ENCODE results near the gene SPARCL1.

SPARCL1 gene

DNA sequence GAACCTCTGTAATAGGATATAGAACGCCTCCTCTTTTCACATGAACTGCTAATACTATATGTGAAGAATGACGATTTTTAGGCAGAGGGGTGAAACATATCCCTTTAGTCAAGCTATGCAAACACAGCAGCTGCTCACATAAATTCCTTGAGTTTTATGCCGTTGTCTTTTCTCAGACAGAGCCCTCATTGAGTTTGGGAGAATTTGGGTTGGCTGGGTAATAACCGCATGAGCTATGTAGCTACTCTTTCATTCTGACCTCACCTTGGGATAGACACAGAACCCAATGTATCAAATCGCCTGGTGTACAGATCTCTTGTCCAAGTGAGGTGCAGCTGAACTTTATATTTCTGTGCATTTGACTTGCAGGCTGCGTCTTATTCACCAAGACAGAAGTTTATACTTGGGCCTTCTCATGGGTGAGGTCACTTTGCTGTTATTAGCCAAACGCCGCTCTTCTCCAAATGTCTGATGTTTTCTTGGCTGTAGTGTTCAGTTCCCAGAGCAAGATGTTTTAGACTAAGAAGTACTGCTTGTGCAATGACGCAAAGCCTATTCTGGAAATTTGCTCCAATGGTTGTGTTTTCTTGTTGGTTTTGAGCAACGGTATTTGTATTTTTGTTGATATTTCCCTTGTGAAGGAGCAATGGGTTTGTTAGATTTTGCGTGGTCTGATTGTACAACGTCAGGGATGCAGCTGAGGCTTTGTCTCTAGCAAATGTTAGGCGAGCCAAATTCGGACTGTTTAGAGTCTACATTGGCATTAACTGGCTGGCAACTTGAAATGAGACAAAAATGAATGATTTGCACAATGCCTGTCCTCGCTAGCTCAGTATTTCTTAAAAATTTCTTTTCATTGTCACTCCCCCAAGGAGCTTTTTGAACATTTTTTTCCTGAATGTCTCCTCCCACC lies 11.2 kb upstream of the SPARCL1 start:
- DNase-seq (ENCODE audit: low read depth) = no peak

DNA sequence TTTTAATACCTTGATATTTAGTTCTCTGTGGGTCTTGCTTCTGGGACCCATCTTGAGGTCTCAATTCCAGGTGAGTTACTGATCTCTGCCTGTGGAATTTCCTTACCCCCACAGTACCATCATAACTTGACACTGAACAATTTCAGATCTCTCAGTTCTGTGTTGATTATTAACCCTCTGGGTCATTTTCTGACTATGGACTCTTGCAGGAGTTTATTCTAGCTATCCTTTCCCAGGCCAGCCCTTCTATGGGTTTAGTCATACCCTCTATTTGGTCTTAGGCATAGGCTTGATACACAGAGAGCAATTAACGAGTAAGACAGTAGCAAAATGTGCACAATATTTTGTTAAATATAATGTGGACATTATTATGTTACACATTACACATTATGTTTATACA lies 3.7 kb upstream of the SPARCL1 start:
- no peak for DNase-seq (ENCODE audit: low read depth)

DNA sequence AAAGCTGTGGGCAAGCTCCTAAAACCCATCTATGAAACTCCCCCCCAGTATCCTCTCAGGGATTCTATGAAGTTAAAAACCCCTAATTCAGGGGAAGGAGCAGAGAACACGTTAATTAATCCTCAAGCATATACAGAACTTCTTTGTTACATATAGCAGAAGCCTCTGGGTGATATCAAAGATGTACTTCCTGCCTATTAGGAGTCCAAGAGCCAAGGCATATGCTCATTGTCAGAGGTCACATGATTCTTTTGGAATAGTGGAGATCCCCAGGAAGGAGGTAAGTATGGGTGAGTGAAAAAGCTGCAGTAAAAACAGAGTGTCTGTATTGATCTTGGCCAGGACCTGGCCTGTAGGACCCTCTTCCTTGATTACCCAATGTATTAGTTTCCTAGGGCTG lies 2.9 kb upstream of the SPARCL1 start:
- DNase-seq (ENCODE audit: low read depth) = no peak

DNA sequence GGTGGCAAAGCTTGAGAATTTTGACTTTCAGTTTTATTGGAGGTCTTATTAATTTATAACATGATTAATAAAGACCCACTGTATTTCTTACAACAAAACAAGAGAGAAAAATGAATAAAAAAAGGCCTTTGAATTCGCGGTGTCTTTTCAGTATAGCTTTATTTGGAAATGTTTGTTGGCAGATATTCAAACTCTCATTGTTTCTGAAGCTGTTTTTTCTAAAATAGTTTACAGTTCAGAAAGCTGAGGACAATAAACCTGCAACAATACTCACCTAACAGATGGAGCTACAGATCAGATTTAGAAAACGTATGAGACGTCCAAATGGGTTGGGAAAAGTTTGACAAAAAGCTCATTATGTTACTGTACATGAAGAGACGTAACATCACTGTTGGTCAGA lies 2.4 kb upstream of the SPARCL1 start:
- no peak for DNase-seq (ENCODE audit: low read depth)

DNA sequence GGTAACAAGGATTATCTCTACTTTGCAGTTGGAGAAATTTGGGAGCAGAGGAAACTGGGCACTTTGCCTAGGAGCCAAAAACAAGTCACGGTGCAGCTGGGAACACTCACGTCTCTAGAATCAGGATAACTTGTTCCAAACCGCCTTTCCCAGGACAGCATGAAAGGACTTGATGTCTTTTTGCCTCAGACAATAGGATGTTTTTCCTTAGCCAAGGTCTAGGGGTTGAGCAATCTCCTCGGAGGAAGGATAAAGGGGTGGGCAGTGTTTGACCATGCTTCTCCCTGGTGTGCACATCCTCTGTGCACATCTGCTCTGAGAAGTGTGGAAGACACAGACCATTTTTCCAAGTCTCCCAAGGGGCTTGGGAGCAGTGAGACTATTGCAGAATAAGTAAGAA lies 1.7 kb upstream of the SPARCL1 start:
- no peak for DNase-seq (ENCODE audit: low read depth)

DNA sequence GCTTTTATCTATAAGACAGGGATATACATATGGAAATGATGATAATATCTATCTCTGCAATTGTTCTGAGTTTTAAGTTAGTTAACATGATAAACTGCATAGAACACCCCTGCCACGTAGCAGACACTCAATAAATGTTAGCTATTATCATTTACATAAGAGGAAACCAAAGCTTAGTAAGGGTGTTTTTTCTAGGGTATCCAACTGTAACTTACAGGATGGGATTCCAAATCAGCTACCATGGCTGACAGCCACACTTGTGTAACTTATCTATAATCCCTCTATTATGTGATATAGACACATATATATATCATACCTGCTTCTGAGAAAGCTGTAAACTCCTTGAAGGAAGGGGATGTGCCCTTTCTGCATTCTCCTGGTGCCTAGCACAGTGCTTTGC lies 1.1 kb upstream of the SPARCL1 start:
- DNase-seq (ENCODE audit: low read depth) = no peak

DNA sequence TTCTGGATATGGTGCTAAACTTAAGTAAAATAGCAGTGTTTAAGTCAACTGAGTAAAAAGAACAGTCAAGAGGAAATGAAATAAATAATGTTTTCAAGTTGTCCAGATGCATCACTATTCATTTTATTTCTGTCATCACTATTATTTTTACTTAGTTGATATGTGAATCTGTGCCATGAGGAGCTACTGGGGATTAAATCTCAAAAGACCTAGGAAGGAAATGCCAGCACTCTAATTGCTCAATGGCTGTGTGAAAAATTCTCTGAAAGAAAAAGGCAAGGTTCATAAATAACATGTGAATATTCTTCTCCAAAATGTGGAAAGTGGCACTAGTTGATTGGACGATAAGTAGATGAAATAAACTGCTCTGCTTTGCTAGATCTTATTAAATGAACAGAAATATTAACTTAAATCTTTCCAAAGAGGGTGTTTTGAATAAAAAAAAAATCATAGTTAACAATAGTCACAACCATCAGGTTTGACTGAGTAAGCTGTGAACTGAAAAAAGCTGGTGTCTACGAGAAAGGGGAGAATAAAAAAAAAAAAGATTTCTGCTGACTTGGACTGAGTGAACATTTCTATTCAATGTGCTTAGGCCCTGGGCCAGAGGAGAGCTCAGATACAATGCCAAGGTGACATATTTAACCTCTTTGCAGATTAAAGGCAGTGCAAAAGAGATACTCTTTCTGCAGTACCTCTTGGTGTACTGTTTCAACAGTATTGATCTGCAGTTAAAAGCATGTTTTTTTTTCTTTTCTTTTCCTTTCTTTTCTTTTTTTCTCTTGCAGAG lies 1.6 kb downstream of the SPARCL1 start:
- DNase-seq (ENCODE audit: low read depth) = no peak

DNA sequence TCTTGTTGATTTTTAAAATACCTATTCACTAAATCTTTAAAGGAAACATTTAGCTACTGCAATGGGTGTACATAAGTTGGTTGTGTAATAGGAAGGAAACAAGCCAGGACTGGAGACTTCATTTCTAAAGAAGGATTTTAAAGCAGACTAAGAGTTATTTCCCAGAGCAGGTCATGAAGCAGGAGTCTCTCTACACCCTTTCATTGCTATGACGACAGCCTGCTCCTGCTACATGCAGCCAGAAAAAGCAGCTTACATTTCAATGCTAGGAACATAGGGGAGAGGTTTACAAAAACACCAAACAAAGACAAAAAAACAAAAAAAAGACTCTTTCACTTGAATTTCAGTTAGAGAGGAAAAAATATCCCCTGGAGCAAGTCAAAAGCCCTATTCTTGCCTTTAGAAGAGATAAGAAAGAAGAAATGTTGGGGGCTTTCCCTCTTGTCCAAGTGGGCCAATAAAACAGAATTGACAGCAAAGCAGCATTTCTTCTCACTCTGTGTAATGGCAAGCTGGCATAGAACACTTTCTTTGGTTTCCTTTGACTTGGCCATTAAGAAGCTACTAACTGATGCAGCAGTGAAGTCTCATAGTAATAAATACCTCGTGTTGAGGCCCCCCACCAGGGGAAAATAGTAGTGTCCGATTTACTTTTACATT lies 3.4 kb downstream of the SPARCL1 start:
- DNase-seq (ENCODE audit: low read depth) = no peak

DNA sequence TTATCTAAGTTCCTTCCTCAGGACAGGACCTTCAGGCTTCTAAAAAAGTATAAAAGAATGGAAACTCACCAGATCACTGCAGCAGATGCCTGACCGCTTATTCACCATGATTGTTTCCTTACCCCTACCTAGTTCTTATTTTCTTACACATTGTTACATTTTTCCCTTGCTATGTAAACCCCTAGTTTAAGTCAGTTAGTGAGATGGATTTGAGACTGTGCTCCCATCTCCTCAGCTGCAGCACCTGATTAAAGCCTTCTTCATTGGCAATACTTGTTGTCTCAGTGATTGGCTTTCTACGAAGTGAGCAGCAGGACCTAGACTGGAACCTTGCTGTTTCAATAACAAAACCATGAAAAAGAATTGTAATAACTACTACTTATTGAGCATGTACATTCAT lies 4.7 kb downstream of the SPARCL1 start:
- no peak for DNase-seq (ENCODE audit: low read depth)

DNA sequence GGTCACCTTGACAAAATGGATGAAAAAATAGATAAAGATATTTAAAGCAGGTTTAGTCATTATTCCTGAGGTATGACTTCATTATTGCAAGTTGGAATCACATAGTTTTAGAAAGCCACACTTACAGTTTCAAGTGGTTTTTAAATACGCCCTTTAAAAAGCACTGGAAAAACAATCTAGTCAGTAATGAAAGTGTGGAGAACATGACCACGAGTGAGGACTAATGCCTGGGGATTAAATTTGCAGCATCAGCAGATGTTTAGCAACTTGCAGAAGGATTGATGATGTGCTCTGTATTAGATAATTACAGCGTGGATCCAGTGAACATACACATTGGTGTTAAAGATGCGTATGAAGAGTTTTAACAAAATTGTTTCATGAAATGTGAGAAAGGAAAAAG lies 5.9 kb downstream of the SPARCL1 start:
- DNase-seq (ENCODE audit: low read depth) = no peak

DNA sequence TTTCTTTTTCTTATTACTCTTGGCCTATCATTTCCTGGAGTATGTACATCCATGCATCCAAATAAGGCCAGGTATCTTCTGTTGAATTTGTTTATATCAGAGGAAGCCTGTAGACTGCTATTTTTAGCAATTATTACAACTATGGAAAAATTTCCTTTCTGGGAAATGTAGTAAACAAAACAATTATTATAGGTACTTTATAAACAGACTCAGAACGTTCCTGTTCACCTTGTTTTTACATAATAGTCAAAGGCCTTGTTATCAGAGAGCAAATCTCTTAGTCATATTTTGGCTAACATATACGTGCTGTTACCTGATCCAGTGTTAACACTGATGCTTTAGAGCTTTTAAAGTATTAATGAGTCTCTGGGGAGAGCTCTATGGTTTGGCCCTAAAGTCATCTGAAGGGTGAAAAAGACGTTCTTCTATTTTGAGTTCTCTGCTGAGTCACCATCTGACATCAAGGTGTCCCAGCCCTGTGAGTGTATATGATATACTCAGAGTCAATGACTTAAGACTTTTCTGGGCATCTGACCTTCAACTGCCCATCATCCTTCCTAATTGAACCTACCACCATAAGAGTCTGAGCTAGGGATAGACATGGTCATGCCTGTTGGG lies 7.3 kb downstream of the SPARCL1 start:
- peak; percentile 18 for DNase-seq (ENCODE audit: low read depth)

DNA sequence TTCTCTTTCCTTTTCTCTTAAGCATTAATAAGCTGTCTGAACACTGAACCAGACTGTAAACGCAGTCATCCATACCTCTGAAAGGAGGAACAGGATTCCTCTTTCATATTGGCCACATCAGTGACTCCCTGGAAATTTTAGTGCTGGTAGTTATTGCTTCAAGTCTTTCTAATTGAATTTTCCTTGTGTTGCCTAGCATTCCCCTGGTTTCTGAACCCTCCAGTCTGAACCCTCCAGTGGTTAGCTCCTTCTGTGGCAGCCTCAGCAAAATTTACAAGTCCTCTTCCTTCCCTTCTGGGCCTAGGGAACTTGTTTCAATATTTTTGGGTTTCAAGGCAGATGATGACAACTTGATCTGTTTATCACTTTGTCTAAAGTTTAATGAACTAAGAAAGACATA lies 7.9 kb downstream of the SPARCL1 start:
- DNase-seq (ENCODE audit: low read depth) = no peak

DNA sequence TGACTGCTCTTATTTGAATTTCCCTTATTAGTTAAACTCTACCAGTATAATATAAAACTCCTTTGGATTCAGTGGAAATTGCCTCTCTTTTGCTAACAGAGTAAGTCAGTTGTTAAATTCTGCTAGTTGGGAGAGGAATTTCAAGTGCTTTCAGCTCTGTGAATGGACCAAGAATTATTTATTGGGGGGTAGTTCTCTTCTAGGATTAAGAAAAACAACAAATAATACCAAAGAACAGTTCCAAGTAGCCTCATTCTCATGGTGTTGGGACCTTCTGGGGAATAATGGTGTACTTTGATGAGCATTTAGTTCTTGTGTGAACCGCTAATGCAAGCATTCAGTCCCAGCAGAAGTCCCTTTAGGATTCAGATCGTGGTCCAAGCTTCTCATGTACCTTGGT lies 11.6 kb downstream of the SPARCL1 start:
- no peak for DNase-seq (ENCODE audit: low read depth)

DNA sequence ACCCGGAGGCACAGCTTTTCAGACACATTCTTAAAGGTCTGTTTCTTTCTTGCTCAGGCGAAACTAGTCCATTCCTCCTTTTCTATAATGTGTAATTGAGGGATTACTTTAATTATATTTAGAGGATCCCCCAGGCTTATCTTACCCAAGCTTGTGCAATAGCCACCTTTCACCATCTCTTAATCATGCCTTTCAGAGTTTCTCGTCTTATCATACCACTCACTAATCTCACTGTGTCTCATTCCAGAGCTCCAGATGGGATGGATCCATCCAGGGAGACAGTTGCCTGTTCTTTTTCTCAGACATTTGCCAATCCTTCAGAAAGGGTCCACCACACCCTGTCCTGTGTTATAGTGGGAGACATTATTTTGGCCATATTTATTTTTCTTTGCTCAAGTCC lies 12.5 kb downstream of the SPARCL1 start:
- DNase-seq (ENCODE audit: low read depth) = no peak

DNA sequence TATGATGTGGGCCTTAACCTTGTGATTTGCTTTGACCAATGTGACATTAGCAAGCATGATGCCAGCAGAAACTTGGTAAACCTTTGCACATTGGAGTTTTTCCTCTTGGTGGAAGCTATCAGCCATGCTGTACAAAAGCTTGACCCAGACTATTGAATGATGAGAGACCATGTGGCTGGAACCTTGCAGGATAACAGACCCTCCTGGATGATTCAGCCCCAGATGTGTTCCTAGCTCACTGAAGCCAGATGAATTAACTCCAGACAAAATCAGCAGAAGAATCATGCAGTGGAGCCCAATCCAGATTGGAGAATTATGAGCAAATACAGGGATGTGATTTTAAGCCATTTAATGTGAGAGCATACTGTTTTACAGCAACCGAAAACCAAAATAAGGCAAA lies 16.8 kb downstream of the SPARCL1 start:
- no peak for DNase-seq (ENCODE audit: low read depth)

DNA sequence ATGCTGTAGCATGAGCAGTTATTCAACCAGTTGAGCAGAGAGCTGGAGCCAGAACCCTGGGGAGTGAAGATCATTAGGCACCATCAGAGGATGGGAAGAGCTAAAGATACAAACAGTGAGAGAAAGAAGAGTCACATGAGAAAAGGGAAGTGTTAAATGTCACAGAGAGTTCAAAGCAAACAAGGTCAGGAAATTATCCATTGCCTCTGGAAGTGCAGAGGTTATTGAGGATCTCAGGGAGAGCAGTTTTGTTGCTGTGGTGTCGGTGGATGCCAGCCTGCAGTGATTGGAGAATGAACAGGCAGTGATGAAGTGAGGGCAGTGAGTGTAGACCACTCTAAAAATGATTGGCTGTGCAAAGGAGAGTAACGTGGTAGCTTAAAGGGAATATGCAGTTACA lies 17.7 kb downstream of the SPARCL1 start:
- DNase-seq (ENCODE audit: low read depth) = no peak

DNA sequence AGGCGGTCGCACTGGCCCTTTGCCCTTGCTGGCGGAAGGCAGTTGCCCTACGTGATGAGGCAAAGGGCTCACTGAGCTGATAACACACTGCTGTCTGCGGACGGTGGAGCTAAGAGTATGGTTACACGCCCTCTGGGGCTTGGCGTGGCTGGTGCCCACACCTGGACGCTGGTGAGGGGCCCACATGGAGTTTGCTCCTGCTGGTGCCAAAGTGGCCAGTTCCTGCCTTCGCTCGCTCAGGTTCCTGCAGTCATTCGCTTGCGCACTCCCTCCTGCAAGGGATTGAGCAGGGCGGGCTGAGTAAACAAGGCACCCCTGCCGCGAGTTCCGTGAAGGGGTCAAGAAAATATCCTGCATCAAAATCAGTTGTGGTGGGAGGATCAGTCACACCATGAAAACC lies 18.4 kb downstream of the SPARCL1 start:
- DNase-seq (ENCODE audit: low read depth) = no peak

DNA sequence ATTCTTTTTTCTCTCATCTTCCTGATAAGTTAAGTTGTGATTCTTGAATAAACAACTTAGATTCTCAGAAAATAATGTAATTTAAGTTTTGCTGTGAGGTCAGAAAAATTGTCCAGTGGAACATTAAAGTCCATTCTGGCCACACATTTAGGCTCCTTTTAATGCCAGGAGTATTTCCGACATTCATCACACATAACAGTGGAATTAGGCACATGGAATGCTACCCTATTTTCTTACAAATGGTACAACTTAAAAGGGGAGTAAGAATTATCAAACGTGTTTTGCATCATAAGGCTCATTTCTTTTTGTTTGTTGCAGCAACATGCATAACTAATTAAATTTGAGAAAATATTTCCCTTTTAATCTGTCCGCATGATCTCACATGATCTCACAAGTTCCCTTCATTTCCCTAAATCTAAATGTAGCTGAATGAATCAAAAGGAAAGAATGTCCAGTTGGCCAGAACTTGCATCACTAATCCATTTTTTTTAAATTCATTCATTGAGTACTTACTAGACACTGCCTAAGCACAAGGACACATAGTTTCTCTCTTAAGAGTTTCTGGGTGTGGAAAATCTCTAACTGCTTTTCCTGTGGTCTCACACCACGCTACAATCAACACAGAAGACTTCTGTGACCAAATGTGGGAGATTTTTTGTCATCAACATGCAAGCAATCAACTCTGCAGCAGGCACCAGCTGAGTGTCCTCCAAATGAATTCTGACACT lies 22.0 kb downstream of the SPARCL1 start:
- DNase-seq (ENCODE audit: low read depth) = peak; percentile 70

DNA sequence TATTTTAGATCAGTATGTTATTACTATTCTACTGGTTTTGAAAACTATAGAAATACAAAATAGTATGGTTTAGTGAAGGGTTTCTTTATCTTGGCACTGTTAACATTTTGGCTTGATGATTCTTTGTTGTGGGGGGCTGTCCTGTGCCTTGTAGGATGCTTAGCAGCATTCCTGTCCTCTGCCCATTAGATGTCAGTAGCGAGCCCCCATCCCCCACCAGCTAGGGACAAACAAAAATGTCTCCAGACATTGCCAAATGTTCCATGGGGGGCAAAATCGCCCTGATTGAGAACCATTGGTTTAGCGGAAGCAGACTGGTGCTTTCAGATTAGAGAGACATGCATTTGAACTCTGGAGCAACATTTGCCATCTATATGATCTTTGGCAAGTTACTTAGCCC lies 23.3 kb downstream of the SPARCL1 start:
- DNase-seq (ENCODE audit: low read depth) = peak; percentile 14

DNA sequence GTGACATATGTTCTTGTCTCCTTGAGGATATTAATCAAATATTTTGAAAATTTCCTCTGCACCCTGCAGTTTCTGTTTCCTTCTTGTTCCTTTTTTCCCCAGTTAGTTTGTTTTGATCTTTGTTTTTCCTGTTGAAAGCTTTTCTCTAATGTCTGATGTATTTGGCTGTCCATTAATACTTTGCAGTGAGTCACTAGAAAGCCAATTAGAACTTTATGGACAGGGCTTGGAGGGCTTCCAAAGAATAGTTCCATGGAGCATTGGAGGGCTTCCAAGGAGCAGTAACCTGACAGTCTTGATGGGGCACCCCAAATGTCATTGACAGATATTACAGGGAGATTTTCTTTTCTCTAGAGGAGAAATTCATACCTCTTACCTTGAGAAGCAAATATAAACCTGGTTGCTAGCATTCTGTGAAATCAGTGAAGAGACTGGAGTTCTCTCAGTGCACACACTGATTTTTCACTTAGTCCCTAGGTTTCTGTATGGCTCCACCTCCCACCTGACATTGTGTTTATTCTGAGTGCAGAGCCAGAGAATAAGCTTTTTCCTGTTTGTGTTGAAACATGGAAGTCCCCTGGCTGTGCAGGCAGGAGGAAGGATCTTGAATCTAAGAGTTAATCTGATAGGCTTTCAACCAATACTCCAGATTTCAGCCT lies 26.5 kb downstream of the SPARCL1 start:
- peak; percentile 32 for DNase-seq (ENCODE audit: low read depth)

DNA sequence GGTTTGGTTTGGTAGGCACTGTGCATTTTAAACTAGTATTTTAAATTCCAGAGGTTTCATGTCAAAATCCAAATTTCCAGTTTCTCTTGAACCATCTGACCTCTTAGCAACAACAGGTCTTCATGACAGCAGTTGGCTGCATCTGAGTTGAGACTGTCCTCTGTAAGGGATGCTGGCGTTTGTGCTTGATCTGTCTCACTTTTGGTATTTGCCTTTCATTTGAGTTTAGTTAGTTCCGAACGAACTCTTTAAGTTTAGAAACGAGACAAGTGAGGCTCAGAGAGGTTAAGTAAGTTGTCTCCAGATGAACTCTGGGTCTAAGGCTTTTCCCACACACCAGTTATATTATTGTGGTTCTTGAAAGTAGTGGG lies 29.1 kb downstream of the SPARCL1 start:
- no peak for DNase-seq (ENCODE audit: low read depth)

Measured in ELR (cell line).